HL-60 (cell line): ENCODE measurements around the gene TMEM88.

Source experiments
- DNase-seq, 2 experiments: peaks; one replicate each; pipeline ENCODE4 v3.0.0-alpha.2; 2010 to 2020; ENCODE audit warnings: low read depth in 1 of 2, low spot score in 1 of 2
- H3K27ac ChIP-seq: fragments of 250-450 bp; sonication (Bioruptor Pico); replicated peaks from 2 replicates; pipeline ENCODE4 v1.5.1; 2020; ENCODE audit warnings: mild to moderate bottlenecking, moderate library complexity
- H3K27me3 ChIP-seq: fragments of 250-450 bp; sonication (Bioruptor Pico); 2 replicates; pipeline ENCODE4 v1.5.1; 2021; ENCODE audit warnings: mild to moderate bottlenecking, moderate library complexity; ENCODE audit not compliant: insufficient read depth, poor library complexity, severe bottlenecking
- H3K4me3 ChIP-seq: replicated peaks from 2 replicates; pipeline ENCODE4 v1.5.1; 2011; ENCODE audit warnings: mild to moderate bottlenecking, control low read depth, low read length; ENCODE audit not compliant: insufficient read depth
- CTCF ChIP-seq: IDR thresholded peaks from one replicate; pipeline ENCODE4 v1.5.1; 2011; ENCODE audit warnings: low read length, control low read depth, inconsistent platforms; ENCODE audit not compliant: insufficient read depth
- GABPA ChIP-seq: IDR thresholded peaks from 2 replicates; pipeline ENCODE4 v1.6.1; 2012; ENCODE audit warnings: low read depth
- POLR2AphosphoS5 ChIP-seq: IDR thresholded peaks from 2 replicates; pipeline ENCODE4 v1.6.1; 2012; ENCODE audit warnings: low read depth
- REST ChIP-seq: IDR thresholded peaks from 2 replicates; pipeline ENCODE4 v1.6.1; 2012; ENCODE audit warnings: low read depth; ENCODE audit not compliant: insufficient replicate concordance
- SPI1 ChIP-seq: IDR thresholded peaks from 2 replicates; pipeline ENCODE4 v1.6.1; 2012; ENCODE audit warnings: low read depth, mild to moderate bottlenecking, borderline replicate concordance

TMEM88 gene

GRCh38 chr17:7882629-7883028, 27.8 kb downstream of the TMEM88 start:
- no peak overlapping the region for H3K4me3 ChIP-seq
- H3K27ac ChIP-seq: no peak overlapping the region
- H3K27me3 ChIP-seq: no peaks in the 10 kb centered on the region
- TF ChIP-seq CTCF (no peak), SPI1 (no peak), REST (no peak), GABPA (no peak)
- no peak for DNase-seq

- TF ChIP-seq GABPA (no peak), POLR2AphosphoS5 (no peak), REST (no peak), CTCF (no peak), SPI1 (no peak)
- no peak overlapping the region for H3K4me3 ChIP-seq
- H3K27ac ChIP-seq: peak overlapping the region; percentile 45
- DNase-seq: no peak
- no peaks in the 10 kb centered on the region for H3K27me3 ChIP-seq
Measured at GRCh38 chr17:7883781-7884386, 29.0 kb downstream of the TMEM88 start.

GRCh38 chr17:7884581-7885366, 29.9 kb downstream of the TMEM88 start:
- Histone ChIP-seq H3K27ac (peak overlapping the region; percentile 92), H3K4me3 (peak overlapping the region; percentile 38), H3K27me3 (no peaks in the 10 kb centered on the region)
- DNase-seq: peak in 1 of 2 experiments; percentile 9
- no peak for TF ChIP-seq CTCF
- no peak for TF ChIP-seq REST
- no peak for TF ChIP-seq POLR2AphosphoS5
- no peak for TF ChIP-seq GABPA
- TF ChIP-seq SPI1: no peak
